RWPE2 (cell line): ENCODE results near the gene DEFB121.
"Not testable (repeated sequence)": the region's sequence is repeated elsewhere in the genome, so short reads cannot be mapped to it uniquely, and the experiment has no call there.

ENCODE experiments used
- ATAC-seq: fragments of 200-7000 bp; cut with Tn5 transposase; 3 replicates; pipeline ENCODE4 v1.9.1; 2021; ENCODE audit warnings: low read depth
- DNase-seq: peaks from one replicate; pipeline ENCODE4 v3.0.0-alpha.2; 2020; ENCODE audit warnings: low spot score
- H3K27ac ChIP-seq: fragments of 450-650 bp; 2 replicates; pipeline ENCODE4 v1.5.1; 2017; ENCODE audit warnings: mild to moderate bottlenecking; ENCODE audit not compliant: poor library complexity, severe bottlenecking
- H3K27me3 ChIP-seq: fragments of 250-450 bp; sonication (Bioruptor Pico); 2 replicates; pipeline ENCODE4 v1.5.1; 2021; ENCODE audit warnings: mild to moderate bottlenecking, moderate library complexity; ENCODE audit not compliant: insufficient read depth, poor library complexity, severe bottlenecking
- H3K36me3 ChIP-seq: fragments of 250-450 bp; sonication (Bioruptor Pico); 2 replicates; pipeline ENCODE4 v1.5.1; 2020; ENCODE audit warnings: low read depth, mild to moderate bottlenecking, moderate library complexity
- H3K4me1 ChIP-seq: fragments of 250-450 bp; sonication (Bioruptor Pico); 2 replicates; pipeline ENCODE4 v1.5.1; 2021; ENCODE audit warnings: mild to moderate bottlenecking, moderate library complexity; ENCODE audit not compliant: insufficient read depth, poor library complexity, severe bottlenecking
- H3K4me3 ChIP-seq: fragments of 250-450 bp; sonication (Bioruptor Pico); 2 replicates; pipeline ENCODE4 v1.5.1; 2021; ENCODE audit warnings: mild to moderate bottlenecking, moderate library complexity; ENCODE audit not compliant: severe bottlenecking
- H3K9me3 ChIP-seq: fragments of 250-450 bp; sonication (Bioruptor Pico); 2 replicates; pipeline ENCODE4 v1.5.1; 2021; ENCODE audit warnings: mild to moderate bottlenecking, moderate library complexity; ENCODE audit not compliant: severe bottlenecking
- CTCF ChIP-seq: fragments of 450-650 bp; IDR thresholded peaks from one replicate; pipeline ENCODE4 v1.5.1; 2017; ENCODE audit warnings: mild to moderate bottlenecking, moderate library complexity; ENCODE audit not compliant: poor library complexity, severe bottlenecking

The DEFB121 gene

GRCh38 chr20:31446084-31446819 is 40.2 kb upstream of the DEFB121 start:
- ATAC-seq: no peak

GRCh38 chr20:31440012-31440659 is 34.1 kb upstream of the DEFB121 start, which contains the start of gene DEFB123:
TSS of gene DEFB123 (plus strand) at chr20:31440632. CDS start at chr20:31440699, 67 bp downstream.
- no peaks in the 10 kb centered on the region for H3K4me1 ChIP-seq
- no peaks in the 10 kb centered on the region for H3K27me3 ChIP-seq
- no peak for DNase-seq
- ATAC-seq: no peak
- no peak within 1 kb of the TSS for H3K27ac ChIP-seq
- no peak within 1 kb of the TSS for H3K4me3 ChIP-seq
- H3K36me3 ChIP-seq: no peaks in the 10 kb centered on the region
- H3K9me3 ChIP-seq: no peaks in the 10 kb centered on the region
- peak; percentile 24 for TF ChIP-seq CTCF

More at GRCh38 chr20:31446084-31446819, 40.2 kb upstream of the DEFB121 start:
- Histone ChIP-seq H3K27me3 (no peaks in the 10 kb centered on the region), H3K36me3 (no peaks in the 10 kb centered on the region), H3K4me3 (no peak overlapping the region), H3K27ac (no peak overlapping the region), H3K9me3 (no peaks in the 10 kb centered on the region), H3K4me1 (no peaks in the 10 kb centered on the region)
- DNase-seq: no peak
- TF ChIP-seq CTCF: no peak

GRCh38 chr20:31430568-31431115 is 24.6 kb upstream of the DEFB121 start:
- no peak overlapping the region for H3K27ac ChIP-seq
- no peaks in the 10 kb centered on the region for H3K4me1 ChIP-seq
- DNase-seq (no peak), ATAC-seq (peak; percentile 42; the same call in 2 of the 3 replicates)
- no peak overlapping the region for H3K4me3 ChIP-seq
- peaks cover 29% of the 10 kb centered on the region for H3K27me3 ChIP-seq
- no peak for TF ChIP-seq CTCF
- H3K9me3 ChIP-seq: peaks cover 5% of the 10 kb centered on the region
- no peaks in the 10 kb centered on the region for H3K36me3 ChIP-seq

- not testable (repeated sequence) for H3K4me1 ChIP-seq, H3K4me3 ChIP-seq, ATAC-seq, DNase-seq, H3K9me3 ChIP-seq, H3K36me3 ChIP-seq, H3K27ac ChIP-seq
- peaks cover 29% of the 10 kb centered on the region for H3K27me3 ChIP-seq
Measured at GRCh38 chr20:31427576-31427975, 21.6 kb upstream of the DEFB121 start.

- not testable (repeated sequence) for H3K36me3 ChIP-seq, H3K27ac ChIP-seq, H3K4me1 ChIP-seq, H3K9me3 ChIP-seq, ATAC-seq, DNase-seq, H3K4me3 ChIP-seq
- peaks cover 29% of the 10 kb centered on the region for H3K27me3 ChIP-seq
Measured at GRCh38 chr20:31426891-31427551, 21.0 kb upstream of the DEFB121 start.
